ENCODE data around the gene PVR.
"Not testable (repeated sequence)": the region's sequence is repeated elsewhere in the genome, so short reads cannot be mapped to it uniquely, and the experiment has no call there.

The PVR gene, protein sequence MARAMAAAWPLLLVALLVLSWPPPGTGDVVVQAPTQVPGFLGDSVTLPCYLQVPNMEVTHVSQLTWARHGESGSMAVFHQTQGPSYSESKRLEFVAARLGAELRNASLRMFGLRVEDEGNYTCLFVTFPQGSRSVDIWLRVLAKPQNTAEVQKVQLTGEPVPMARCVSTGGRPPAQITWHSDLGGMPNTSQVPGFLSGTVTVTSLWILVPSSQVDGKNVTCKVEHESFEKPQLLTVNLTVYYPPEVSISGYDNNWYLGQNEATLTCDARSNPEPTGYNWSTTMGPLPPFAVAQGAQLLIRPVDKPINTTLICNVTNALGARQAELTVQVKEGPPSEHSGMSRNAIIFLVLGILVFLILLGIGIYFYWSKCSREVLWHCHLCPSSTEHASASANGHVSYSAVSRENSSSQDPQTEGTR

DNA sequence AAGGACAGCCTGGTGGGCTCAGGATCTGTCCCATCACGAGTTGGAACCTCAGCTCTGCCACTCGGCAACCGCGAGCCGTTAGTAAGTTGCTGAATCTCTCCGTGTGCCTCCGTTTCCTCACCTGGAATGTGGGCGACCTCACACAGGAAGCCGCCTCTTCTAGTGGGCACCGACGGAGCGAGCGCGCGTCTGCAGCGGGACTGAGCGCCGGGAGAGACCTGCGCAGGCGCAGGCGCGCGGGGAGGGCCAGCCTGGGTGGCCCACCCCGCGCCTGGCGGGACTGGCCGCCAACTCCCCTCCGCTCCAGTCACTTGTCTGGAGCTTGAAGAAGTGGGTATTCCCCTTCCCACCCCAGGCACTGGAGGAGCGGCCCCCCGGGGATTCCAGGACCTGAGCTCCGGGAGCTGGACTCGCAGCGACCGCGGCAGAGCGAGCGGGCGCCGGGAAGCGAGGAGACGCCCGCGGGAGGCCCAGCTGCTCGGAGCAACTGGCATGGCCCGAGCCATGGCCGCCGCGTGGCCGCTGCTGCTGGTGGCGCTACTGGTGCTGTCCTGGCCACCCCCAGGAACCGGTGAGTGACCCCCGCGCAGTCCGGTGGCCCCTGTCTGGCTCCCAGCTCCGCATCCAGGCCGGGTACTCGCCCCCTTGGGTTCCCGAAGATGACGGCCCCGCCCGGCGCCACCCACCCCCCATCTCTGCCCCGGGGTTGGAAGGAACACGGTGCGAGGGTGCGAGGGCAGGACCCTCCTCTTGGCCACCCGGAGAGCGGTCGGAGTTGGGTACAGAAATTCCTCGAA, at the start of gene PVR:
Gene PVR, plus strand, starts transcription at position 306 of the 797 bp plus-strand sequence. Its CDS starts 187 bp downstream, at position 493.
- FAIRE-seq (no peak), DNase-seq (ENCODE audit: low spot score) (peak; percentile 78)

DNA sequence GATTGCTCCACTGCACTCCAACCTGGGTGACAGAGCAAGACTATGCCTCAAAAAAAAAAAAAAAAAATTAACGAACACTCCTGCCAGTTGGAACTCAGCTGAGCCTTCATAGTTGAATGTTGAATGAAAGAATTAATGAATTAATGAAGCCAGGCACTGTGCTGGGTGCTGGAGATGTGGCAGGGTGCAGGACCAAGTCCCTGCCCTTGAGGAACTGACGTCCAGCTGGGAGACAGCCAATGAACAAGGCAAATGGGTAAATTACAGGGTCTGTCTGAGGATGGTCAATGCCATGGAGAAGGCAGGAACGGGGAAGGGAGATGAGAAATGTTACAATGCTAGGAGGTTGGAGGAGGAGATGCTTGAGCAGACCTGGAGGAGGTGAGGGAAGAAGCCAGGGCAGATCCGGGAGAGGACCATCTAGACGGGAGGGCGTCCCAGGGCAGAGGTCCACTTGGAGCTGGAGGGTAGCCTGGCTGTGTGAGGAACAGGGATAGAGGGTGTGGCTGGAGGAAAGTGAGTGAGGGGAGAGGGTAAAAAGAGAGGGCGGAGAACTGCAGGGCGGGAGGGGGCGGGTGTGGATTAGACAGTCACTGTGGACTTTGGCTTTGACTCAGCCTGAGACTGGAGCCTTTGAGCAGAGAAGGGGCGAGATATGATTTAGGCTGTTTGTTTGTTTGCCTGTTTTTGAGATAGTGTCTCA, 47.1 kb upstream of the PVR start:
- no peak for DNase-seq (ENCODE audit: low spot score)
- no peak for FAIRE-seq

DNA sequence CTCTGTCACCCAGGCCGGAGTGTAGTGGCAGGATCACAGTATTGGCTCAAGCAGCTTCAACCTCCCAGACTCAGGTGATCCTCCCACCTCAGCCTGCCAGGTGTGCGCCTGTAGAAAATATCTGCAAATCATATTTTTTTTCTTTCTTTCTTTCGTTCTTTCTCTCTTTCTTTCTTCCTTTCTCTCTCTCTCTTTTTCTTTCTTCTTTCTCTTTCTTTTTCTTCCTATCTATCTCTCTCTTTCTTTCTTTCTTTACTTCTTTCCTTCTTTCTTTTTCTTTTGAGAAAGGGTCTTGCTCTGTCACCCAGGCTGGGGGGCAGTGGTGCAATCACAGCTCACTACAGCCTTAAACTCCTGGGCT, 46.6 kb upstream of the PVR start:
- DNase-seq (ENCODE audit: low spot score): no peak
- no peak for FAIRE-seq

DNA sequence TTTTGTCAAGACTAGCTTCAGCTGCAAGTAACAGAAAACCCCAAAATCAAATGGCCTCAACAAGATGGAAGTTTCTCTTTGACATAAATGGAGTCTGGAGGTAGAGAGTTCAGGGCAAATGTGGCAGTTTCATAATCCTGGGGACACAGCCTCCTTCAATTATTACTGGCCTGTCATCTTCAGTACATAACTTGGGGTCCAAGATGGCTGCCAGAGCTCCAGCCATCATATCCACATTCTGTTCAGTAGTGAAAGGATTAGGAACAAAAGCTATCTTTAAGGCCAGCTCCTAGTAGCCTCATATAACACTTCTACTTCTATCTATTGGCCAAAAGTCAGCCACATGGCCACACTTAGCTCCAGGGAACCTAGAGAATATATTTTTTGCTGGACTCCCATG, 45.4 kb upstream of the PVR start:
- FAIRE-seq (no peak), DNase-seq (ENCODE audit: low spot score) (no peak)

DNA sequence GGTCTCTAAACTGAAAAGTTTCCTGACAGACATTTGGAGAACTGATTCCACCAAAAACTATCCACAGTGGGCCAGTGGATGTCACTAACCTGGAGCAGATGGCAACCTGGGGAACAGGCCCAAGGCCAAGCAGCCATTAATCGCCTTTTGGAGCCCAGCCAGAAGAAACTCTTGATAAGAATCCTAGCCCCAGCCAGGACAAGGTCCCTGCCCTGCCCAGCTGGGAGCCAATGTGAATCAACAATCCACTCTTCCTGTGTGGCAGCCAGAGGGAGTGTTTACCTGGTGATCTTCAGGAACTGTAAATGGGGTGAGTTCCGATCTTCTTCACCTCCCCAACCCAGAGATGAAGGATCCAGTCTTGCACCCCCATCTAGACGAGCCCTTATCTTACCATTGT, 44.8 kb upstream of the PVR start:
- DNase-seq (ENCODE audit: low spot score) (no peak), FAIRE-seq (no peak)

DNA sequence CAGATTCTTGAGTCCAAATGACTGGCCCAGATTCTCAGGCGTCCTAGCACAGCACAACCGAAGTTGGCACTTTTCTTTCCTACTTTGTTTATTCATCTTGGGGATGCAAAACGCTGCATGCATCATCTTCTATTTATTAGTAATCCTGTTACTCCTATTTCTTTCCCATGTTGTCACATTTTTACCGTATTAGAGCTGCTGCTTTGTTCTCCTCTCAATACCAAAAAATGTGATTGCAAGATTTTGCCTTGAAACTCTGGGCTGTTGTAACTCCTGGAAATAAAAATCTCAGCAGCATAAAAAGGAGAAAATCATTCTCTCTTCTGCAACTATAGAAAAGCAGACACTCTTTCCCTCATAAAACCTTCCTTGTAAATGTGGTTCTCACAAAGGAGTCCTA, 43.2 kb upstream of the PVR start:
- DNase-seq (ENCODE audit: low spot score) (no peak), FAIRE-seq (no peak)

DNA sequence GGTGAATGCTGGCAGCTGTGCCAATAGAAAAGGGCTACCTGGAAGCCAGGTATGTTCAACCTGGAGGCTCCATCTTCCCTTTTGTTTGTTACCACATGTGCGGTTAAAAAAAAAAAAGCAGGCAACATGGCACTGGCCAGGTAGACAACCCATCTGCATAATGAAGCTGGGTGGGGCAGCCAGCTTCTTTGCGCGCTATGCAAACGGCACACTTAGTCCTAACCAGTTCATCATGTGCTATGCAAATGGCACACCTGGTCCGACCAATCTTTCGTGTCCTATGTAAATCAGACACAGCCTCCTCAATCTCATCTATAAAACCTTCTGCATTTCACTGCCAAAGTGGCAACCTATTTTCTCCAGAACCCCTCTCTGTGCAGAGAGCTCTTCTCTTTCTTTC, 41.6 kb upstream of the PVR start:
- DNase-seq (ENCODE audit: low spot score) (no peak), FAIRE-seq (no peak)

DNA sequence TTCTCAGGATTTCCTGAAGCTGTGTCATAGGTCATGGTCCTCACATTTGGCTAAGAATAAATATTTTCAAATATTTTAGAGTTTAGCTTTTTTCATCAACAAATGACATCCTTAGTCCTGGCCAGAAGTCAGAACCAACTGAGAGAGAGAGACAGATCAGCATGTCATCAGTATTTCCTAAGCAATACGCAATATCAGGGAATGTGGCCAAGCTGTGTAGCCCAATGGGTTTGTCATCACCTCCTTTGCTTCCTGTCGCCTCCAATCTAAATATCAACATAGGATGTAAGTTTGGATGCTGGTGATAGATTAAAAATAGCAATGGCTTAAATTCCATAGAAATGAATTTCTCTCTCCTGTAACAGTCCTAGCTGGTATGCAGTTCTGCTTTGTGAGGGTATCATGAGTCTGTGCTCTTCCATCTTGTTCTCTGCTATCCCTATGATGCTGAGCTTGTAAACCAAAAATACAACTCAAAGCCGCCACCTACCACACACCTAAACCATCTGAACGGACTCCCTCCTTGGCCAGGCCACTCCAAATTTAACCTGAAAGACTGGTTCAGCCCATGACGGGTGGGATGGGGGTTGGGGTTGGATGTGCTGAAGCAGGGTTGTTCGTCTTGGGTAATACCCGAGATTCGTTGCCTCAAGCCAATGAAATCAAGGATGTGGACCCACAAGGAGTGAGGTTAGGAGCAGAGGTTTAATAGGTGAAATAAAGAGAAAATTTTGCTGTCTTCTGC, 40.3 kb upstream of the PVR start:
- no peak for DNase-seq (ENCODE audit: low spot score)
- no peak for FAIRE-seq

DNA sequence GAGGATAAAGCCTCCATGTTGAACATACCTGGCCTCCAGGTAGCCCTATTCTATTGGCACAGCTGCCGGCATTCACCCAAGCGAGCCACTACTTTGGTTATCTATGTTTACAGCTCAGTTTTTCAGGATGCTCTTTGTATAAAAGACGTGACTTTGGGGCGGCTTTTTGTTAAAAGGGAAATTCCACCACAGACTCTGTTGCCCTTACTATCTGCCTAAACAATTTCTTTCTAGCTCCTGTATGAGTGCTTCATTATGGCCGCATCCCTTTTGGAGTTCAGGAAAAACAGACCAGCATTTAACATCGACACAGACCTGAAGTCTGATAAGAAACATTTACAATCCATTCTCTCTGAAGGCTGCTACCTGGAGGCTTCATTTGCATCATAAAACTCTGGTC, 39.5 kb upstream of the PVR start:
- DNase-seq (ENCODE audit: low spot score): no peak
- FAIRE-seq: no peak

DNA sequence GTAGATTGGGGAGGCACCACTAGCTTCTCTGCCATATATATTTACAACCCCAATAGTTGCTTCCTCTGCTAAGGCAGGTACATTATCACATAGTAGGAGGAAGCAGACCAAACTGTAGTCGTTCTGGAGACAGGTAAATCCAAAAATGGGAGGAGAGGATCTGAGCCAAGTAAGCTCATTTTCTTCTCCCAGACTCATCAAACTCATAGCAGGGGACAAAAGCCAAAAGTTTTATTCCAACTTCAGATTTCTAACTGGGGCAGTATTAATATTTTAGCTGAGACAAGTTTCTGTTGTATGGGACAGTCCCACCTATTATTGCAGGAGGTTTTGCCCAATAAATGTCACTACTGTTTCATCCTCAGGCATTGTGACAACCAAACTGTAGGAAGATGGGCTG, 38.2 kb upstream of the PVR start:
- no peak for DNase-seq (ENCODE audit: low spot score)
- FAIRE-seq: no peak

DNA sequence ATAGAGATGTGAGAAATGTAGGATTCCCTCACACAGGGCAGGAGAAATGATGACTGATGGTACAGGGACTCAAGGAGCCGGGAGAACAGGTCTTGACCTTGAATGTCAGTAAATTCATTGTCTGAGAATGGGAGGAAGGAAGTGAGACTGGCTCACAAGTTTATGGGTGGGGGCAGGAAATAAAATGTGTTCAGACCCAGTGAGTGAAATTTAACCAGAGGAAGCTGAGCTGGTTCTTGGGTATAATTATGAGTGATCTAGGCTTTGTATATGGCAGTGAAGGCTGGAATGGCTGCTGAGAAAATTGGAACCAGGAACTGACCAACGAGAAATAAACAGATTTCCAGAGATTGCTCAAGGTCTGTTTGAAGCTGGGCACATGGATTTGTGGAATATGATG, 36.7 kb upstream of the PVR start:
- no peak for FAIRE-seq
- peak; percentile 45 for DNase-seq (ENCODE audit: low spot score)

DNA sequence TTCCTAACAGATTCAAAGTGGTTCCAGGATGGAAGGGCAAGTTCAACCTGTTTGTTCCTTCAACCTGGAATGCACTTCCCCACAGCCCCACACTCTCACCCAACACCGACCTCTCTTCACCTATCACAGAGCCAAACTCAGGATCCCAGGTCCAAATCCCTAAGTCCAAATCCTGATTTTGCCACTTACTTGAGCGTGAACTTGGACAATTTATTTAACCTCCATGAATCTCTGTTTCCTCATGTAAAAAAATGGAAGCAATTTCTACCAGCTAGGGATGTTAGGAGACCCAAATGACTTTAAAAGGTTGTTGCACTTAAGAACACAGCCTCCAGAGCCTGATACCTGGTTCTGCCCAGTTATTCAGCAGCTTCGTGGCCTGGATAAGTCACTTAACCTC, 35.8 kb upstream of the PVR start:
- no peak for FAIRE-seq
- DNase-seq (ENCODE audit: low spot score): no peak

DNA sequence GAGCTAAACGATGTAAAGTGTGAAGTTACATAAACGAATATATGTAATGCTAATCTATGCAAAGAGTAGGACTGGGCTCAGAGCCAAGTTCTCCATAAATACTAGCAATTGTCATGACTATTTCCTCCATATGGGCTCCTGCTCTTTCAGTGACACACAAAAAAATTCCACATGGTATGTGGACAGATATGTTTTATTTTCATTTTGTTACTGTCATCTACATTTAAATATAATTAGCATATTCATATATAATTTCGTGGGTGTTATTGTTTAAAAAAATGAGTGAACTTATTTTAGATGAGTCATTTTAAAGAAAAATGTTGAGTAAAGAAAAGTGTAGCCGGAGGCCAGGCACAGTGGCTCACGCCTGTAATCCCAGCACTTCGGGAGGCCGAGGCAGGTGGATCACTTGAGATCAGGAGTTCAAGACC, 35.3 kb upstream of the PVR start:
- DNase-seq (ENCODE audit: low spot score) (no peak), FAIRE-seq (no peak)

DNA sequence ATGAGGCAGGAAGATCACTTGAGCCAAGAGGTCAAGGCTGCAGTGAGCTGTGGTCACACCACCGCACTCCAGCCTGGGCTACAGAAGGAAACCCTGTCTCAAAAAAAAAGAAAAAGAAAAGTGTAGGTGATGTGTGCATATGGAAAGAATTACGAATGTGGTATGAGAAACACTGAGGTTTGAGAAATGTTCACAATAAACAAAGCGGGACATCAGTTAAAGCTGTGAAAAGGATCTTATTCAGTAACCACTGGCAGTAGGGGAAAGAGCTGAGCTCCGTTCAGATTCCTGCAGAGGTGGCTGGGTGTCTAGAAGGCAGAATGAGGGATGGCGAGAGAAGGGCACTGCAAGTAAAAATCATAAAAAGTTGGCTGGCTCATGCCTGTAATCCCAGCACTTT, 34.5 kb upstream of the PVR start:
- DNase-seq (ENCODE audit: low spot score) (no peak), FAIRE-seq (no peak)

DNA sequence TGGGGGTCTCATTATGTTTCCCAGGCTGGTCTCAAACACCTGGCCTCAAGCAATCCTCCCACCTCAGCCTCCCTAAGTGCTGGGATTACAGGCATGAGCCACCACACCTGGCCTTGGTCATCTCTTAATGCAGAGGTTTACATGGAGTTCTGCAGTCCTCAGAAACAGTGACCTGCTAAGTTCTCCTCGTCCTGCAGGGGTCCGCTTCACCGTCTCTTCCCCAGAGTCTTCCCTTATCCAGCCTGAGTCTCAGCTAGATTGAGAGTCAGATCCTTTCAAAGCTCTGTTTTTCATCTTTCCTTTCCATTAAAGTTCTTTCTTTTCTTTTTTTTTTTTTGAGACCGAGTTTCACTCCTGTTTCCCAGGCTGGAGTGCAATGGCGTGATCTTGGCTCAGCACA, 33.2 kb upstream of the PVR start:
- DNase-seq (ENCODE audit: low spot score); FAIRE-seq: not testable (repeated sequence)

DNA sequence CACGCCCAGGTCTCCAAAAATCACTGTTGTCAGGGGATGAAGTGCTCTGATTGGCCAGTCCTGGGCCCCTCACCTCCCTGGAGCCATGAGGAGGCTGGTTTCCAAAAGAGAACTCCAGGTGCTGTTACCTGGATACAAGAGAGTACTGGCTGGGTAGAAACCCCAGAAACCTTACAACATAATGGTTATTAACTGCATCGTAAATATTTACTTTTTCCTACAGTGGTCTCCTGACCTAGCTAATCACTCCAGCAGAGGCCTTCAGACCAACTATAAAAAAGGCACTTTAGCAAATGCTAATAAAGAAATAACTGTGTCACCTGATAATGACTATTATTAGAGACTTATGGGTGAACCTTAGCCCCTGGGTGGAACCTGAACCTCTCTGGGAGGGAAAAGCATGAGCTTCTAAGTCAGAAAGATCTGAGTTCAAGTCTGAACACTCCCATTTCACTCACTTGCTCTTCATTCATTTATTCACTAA, 31.9 kb upstream of the PVR start:
- DNase-seq (ENCODE audit: low spot score): no peak

DNA sequence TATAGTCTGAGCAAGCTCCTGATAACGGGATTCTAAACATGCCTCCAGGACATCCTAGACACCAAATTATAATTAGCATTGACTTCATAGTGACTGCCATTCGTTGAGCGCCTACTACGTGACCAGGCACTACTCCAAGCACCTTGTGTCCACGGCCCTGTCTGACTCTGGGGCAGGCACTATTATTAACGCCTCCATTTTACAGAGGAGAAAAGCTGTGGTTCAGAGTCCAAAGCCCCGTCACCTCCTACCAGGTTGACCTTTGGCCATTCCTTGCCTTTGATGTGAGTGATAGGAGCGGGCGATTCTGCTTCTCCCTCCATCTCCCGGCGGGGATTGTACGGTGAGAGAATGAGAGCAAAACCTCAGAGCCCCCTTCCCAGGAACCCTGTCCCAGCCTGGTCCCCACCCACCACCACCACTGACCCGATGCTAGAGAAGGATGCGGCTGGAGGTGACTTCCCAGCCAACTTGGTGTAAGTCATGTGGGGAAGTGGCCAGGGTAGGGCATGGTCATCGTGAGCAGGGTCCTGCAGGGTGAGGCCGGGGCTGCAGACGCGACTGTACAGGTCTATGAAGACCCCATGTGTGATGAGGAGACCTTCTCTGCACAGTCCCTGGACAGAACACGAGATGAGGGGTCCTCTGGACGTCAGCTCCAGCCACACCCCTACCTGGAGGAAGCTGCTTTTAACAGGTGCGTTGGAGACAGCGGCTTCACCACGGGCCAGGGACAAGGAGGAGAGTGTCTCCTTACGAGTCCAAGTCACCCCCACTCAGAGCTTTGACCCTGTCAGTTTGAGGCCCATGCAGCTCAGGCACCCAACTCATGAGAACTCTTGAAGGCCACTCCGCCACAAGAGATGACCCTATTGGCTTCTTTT, 30.2 kb upstream of the PVR start, which contains the start of gene IGSF23:
Gene IGSF23, plus strand, starts transcription at position 269 of the 884 bp plus-strand sequence. Its CDS starts 83 bp downstream, at position 352.
- no peak for DNase-seq (ENCODE audit: low spot score)
- FAIRE-seq: no peak

More for the DNA sequence above, 31.9 kb upstream of the PVR start:
- no peak for FAIRE-seq

DNA sequence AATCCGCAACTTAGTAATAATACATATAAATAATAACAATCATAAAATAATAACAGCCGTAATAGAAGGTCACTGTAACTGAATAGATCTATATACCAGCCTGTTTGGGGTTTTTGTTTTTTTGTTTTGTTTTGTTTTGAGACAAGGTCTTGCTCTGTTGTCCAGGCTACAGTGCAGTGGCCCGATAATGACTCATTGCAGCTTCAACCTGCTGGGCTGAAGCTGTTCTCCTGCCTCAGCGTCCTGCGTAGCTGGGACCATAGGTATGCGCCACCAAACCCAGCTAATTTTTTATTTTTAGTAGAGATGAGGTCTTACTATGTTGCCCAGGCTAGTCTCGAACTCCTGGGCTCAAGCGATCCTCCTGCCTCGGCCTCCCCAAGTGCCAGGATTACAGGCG, 29.4 kb upstream of the PVR start:
- no peak for DNase-seq (ENCODE audit: low spot score)
- no peak for FAIRE-seq

DNA sequence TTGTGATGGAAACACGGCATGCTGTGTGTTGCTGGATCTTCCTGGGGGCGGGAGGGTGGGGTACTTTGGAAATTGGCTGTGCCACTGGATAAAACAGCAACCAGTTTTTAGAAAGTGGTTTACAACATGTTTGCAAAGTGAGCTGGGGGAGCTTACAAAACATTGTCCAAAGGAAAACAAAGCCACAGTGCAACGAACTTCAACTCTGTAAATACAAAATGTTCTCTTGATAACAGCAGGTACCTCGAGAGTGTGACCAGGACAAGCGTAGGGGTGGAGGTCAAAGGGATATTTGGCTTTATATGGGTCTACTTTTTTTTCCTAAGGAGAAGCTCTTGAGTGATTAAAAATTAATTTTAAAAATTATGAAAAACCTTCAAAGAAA, 27.9 kb upstream of the PVR start:
- FAIRE-seq (no peak), DNase-seq (ENCODE audit: low spot score) (no peak)

Data from RCC 7860 (cell line).